ES-I3 (cell line): ENCODE measurements around the gene WSCD2.

Experiments
- H3K36me3 ChIP-seq: 2 replicates; pipeline ENCODE4 v1.6.1; 2013; ENCODE audit warnings: mild to moderate bottlenecking, low read length, control low read depth, moderate library complexity; ENCODE audit not compliant: insufficient read depth
- H3K4me1 ChIP-seq: 2 replicates; pipeline ENCODE4 v1.6.1; 2013; ENCODE audit warnings: mild to moderate bottlenecking, control low read depth, low read length; ENCODE audit not compliant: insufficient read depth
- H3K9ac ChIP-seq: 2 replicates; pipeline ENCODE4 v1.6.1; 2013; ENCODE audit warnings: low read depth, mild to moderate bottlenecking, low read length, moderate library complexity
- H3K9me3 ChIP-seq: 2 replicates; pipeline ENCODE4 v1.6.1; 2013; ENCODE audit warnings: mild to moderate bottlenecking, low read length, moderate library complexity; ENCODE audit not compliant: control insufficient read depth, insufficient read depth

The WSCD2 gene

GRCh38 chr12:108193493-108193892, 64.4 kb downstream of the WSCD2 start:
- no peaks in the 10 kb centered on the region for H3K36me3 ChIP-seq
- 0 out of 2 replicates have a peak, but pooled peaks cover 3% of the 10 kb centered on the region for H3K4me1 ChIP-seq
- H3K9ac ChIP-seq: no peak overlapping the region

GRCh38 chr12:108193917-108194316, 64.8 kb downstream of the WSCD2 start:
- Histone ChIP-seq H3K9me3 (no peaks in the 10 kb centered on the region), H3K4me1 (0 out of 2 replicates have a peak, but pooled peaks cover 3% of the 10 kb centered on the region), H3K9ac (no peak overlapping the region), H3K36me3 (no peaks in the 10 kb centered on the region)

More at GRCh38 chr12:108193493-108193892, 64.4 kb downstream of the WSCD2 start:
- no peaks in the 10 kb centered on the region for H3K9me3 ChIP-seq

- Histone ChIP-seq H3K36me3 (no peaks in the 10 kb centered on the region), H3K9me3 (no peaks in the 10 kb centered on the region), H3K4me1 (0 out of 2 replicates have a peak, but pooled peaks cover 3% of the 10 kb centered on the region), H3K9ac (no peak overlapping the region)
Observed at GRCh38 chr12:108194585-108194984, 65.5 kb downstream of the WSCD2 start.

GRCh38 chr12:108196319-108196718, 67.2 kb downstream of the WSCD2 start:
- Histone ChIP-seq H3K36me3 (no peaks in the 10 kb centered on the region), H3K4me1 (0 out of 2 replicates have a peak, but pooled peaks cover 3% of the 10 kb centered on the region), H3K9ac (no peak overlapping the region), H3K9me3 (no peaks in the 10 kb centered on the region)

DNA sequence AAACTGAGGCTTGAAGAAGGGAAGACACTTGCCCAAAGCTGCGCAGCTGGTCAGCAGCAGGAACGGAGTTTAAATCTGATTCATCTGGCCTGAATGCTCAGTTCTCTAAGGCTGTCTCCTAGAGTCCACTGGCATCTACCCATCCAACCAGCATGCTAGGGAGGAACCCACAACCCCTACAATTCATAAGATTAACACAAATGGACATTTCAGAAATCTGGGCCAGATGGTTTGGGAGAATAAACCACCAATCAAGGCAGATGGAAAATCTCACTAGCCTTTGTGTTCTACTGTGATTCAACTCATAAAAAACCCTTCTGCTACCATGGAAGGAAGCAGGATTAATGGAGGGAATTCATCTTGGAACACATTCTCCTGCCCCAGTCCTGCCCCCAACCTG, 67.8 kb downstream of the WSCD2 start:
- H3K9ac ChIP-seq: no peak overlapping the region
- H3K9me3 ChIP-seq: no peaks in the 10 kb centered on the region
- no peaks in the 10 kb centered on the region for H3K4me1 ChIP-seq
- H3K36me3 ChIP-seq: no peaks in the 10 kb centered on the region

DNA sequence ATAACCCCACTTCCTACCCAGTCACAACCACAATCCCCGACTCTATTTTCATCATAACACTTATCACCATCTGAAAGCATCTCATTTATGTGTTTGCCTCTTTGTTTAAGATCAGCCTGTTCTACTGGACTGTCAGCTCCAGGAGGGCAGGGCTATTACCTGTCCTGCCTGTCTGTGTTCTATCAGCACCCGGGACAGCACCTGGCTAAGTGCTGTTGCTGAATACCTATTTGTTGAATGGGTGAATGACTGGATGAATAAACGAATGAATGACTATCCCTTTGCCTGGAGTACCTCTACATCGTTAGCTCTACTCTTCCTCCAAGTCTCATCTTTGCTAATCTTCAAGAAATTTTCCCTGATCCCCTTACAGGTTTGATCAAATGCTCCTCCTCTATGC, 69.0 kb downstream of the WSCD2 start:
- no peaks in the 10 kb centered on the region for H3K9me3 ChIP-seq
- H3K36me3 ChIP-seq: no peaks in the 10 kb centered on the region
- H3K4me1 ChIP-seq: no peaks in the 10 kb centered on the region
- H3K9ac ChIP-seq: no peak overlapping the region

- H3K9ac ChIP-seq: no peak overlapping the region
- H3K9me3 ChIP-seq: no peaks in the 10 kb centered on the region
- no peaks in the 10 kb centered on the region for H3K4me1 ChIP-seq
- H3K36me3 ChIP-seq: no peaks in the 10 kb centered on the region
Observed at GRCh38 chr12:108199106-108199505, 70.0 kb downstream of the WSCD2 start.

GRCh38 chr12:108201808-108202207, 72.7 kb downstream of the WSCD2 start:
- no peak overlapping the region for H3K9ac ChIP-seq
- no peaks in the 10 kb centered on the region for H3K4me1 ChIP-seq
- H3K9me3 ChIP-seq: no peaks in the 10 kb centered on the region
- H3K36me3 ChIP-seq: no peaks in the 10 kb centered on the region

- H3K36me3 ChIP-seq: no peaks in the 10 kb centered on the region
Observed at GRCh38 chr12:108204117-108204987, 75.3 kb downstream of the WSCD2 start.

DNA sequence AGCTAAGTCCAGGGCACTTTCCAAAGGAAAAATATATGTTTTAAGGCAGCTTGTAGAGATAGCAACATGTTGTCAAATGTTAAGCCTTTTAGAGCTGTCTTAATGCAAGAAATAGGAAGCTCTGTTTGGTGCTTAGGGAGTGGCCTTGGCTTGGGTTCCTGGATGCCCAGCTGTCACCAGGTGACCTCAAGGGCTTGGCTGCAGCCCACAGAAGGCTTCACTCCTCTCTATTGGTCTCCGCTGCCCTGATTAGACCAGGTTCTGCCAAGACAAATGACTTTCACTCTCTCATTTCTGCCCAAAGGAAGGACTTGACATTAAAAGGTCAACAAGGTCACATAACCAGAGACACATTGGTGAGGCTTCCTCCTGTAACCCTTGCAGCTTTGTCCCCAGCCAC, 76.8 kb downstream of the WSCD2 start:
- no peaks in the 10 kb centered on the region for H3K36me3 ChIP-seq
- no peak overlapping the region for H3K9ac ChIP-seq
- peaks cover 1% of the 10 kb centered on the region; the same call in 1 of the 2 replicates for H3K4me1 ChIP-seq

More at GRCh38 chr12:108204117-108204987, 75.3 kb downstream of the WSCD2 start:
- Histone ChIP-seq H3K9me3 (no peaks in the 10 kb centered on the region), H3K9ac (no peak overlapping the region), H3K4me1 (no peaks in the 10 kb centered on the region)

DNA sequence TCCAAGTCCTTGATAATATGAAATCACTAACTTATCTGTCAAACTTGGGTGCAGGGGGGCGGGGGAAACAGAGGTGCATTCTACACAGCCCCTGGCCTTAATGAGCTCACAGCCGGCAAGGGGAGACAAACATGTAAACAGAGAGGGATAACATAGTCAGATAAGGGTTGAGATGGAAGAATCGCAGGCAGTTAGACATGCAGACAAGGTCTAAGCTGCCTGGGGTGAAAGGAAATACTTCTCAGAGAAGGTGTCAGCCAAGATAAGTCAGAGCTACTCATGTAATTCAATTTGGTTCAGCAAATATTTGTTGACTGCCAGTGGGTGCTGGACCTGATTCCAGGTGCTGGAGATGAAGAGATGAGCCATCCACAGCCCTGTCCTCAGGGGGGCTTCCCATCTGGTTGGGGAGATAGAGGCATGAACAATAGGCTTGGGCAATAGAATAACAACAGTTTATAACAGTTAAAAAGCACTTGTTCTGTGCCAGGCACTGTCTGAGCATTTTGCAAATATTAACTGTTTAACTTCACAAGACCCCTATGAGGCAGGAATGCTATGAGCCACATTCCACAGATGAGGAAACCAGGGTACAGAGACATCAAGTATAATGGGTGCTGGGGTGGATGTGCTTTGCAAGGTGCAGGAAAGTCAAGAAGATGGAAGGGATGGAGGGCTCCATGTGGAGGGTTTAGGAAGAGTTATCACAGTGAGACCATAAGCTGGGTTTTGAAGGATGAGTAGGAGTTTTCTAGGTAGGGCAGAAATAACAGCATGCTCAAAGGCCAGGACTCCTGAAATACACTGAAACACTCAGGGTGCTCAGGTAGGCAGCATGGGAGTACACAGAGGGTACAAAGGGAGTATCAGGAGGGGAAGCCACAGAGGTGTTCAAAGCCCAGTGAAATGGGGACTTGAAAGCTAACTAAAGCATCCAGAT, 79.0 kb downstream of the WSCD2 start:
- Histone ChIP-seq H3K9me3 (no peaks in the 10 kb centered on the region), H3K36me3 (no peaks in the 10 kb centered on the region), H3K9ac (no peak overlapping the region)

More for the DNA sequence above, 76.8 kb downstream of the WSCD2 start:
- no peaks in the 10 kb centered on the region for H3K9me3 ChIP-seq

DNA sequence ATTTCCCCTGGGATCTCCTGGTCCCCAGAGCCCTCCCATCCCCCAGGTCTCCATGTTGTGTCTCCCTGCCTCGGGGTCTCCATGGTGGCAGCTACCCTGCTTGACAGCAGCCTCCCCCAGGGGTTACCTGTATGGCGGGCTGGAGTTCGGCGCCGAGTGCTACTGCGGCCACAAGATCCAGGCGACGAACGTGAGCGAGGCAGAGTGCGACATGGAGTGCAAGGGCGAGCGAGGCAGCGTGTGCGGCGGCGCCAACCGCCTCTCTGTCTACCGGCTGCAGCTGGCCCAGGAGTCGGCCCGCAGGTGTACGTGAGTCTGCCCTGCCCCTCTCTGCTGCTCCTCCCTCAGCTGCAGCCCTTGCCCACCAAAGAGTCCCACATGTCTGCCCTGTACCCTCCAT, 80.9 kb downstream of the WSCD2 start:
- Histone ChIP-seq H3K4me1 (peaks cover 7% of the 10 kb centered on the region; the same call in 1 of the 2 replicates), H3K9me3 (no peaks in the 10 kb centered on the region), H3K9ac (no peak overlapping the region), H3K36me3 (no peaks in the 10 kb centered on the region)

More for the DNA sequence above, 79.0 kb downstream of the WSCD2 start:
- peaks cover 7% of the 10 kb centered on the region; the same call in 1 of the 2 replicates for H3K4me1 ChIP-seq

- no peaks in the 10 kb centered on the region for H3K36me3 ChIP-seq
- peaks cover 7% of the 10 kb centered on the region; the same call in 1 of the 2 replicates for H3K4me1 ChIP-seq
- H3K9ac ChIP-seq: no peak overlapping the region
- no peaks in the 10 kb centered on the region for H3K9me3 ChIP-seq
Observed at GRCh38 chr12:108211157-108211556, 82.1 kb downstream of the WSCD2 start.

- Histone ChIP-seq H3K4me1 (peaks cover 7% of the 10 kb centered on the region; the same call in 1 of the 2 replicates), H3K9me3 (no peaks in the 10 kb centered on the region), H3K36me3 (no peaks in the 10 kb centered on the region)
Observed at GRCh38 chr12:108213871-108214445, 84.9 kb downstream of the WSCD2 start.

More at GRCh38 chr12:108213871-108214445, 84.9 kb downstream of the WSCD2 start:
- H3K9ac ChIP-seq: no peak overlapping the region
